Neutrophil (primary cell): ENCODE measurements around the gene GNG12.

Experiments used
- H3K27ac ChIP-seq: fragments of 200-600 bp; sonication (generic); 2 replicates; pipeline ENCODE4 v1.5.1; 2016; ENCODE audit warnings: mild to moderate bottlenecking, moderate library complexity
- H3K27me3 ChIP-seq: fragments of 200-600 bp; sonication (generic); 2 replicates; pipeline ENCODE4 v1.6.0; 2016; ENCODE audit warnings: mild to moderate bottlenecking
- H3K36me3 ChIP-seq: fragments of 200-600 bp; sonication (generic); 2 replicates; pipeline ENCODE4 v1.5.1; 2017
- H3K4me1 ChIP-seq, 2 experiments: fragments of 200-600 bp in 1 of 2; sonication (generic) in 1 of 2; 1 replicate in 1 of 2; 2 replicates in 1 of 2; pipeline versions ENCODE4 v1.5.1 to v1.6.1; 2013 to 2016; ENCODE audit warnings: low read depth in 1 of 2, low read length in 1 of 2, mild to moderate bottlenecking in 1 of 2, moderate library complexity in 1 of 2; ENCODE audit not compliant: control insufficient read depth in 1 of 2, insufficient read depth in 1 of 2
- H3K4me3 ChIP-seq, 2 experiments: fragments of 200-600 bp in 1 of 2; sonication (generic) in 1 of 2; 1 replicate in 1 of 2; 2 replicates in 1 of 2; pipeline ENCODE4 v1.5.1; 2013 to 2016; ENCODE audit warnings: low read depth in 1 of 2, low read length in 1 of 2, mild to moderate bottlenecking in 1 of 2, moderate library complexity in 1 of 2
- H3K9me3 ChIP-seq: fragments of 200-600 bp; sonication (generic); 2 replicates; pipeline ENCODE4 v1.5.1; 2016
- TF ChIP-seq, protein P1 (sequence below): fragments of 200-600 bp; sonication (generic); IDR thresholded peaks from 2 replicates; pipeline ENCODE4 v1.5.1; 2016; ENCODE audit warnings: antibody characterized with exemption

Gene GNG12

DNA sequence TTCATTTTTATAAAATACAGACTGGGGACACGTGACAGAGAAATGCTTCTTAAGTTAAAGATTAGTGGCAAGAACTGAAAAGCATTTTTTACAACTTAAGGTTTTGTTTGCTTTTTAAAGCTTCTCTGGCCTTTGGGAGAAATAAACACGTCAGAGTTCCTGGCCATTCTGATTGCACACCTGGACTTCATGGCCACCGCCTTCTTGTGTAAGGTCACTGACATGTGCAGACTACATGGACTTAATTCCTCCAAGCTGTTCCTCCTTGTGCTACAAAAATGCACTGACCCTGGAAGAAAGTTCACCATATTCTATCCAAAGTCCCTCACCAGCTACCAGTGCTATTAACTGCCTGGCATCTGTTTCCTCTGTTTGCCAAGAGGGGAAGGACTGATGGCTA is 92.1 kb downstream of the GNG12 start:
- Histone ChIP-seq H3K9me3 (no peaks in the 10 kb centered on the region), H3K27me3 (no peaks in the 10 kb centered on the region), H3K4me3 (no peak overlapping the region), H3K4me1 (peaks cover 9 to 15% of the 10 kb centered on the region in 2 experiments), H3K27ac (no peak overlapping the region), H3K36me3 (no peaks in the 10 kb centered on the region)
- TF ChIP-seq, protein P1, sequence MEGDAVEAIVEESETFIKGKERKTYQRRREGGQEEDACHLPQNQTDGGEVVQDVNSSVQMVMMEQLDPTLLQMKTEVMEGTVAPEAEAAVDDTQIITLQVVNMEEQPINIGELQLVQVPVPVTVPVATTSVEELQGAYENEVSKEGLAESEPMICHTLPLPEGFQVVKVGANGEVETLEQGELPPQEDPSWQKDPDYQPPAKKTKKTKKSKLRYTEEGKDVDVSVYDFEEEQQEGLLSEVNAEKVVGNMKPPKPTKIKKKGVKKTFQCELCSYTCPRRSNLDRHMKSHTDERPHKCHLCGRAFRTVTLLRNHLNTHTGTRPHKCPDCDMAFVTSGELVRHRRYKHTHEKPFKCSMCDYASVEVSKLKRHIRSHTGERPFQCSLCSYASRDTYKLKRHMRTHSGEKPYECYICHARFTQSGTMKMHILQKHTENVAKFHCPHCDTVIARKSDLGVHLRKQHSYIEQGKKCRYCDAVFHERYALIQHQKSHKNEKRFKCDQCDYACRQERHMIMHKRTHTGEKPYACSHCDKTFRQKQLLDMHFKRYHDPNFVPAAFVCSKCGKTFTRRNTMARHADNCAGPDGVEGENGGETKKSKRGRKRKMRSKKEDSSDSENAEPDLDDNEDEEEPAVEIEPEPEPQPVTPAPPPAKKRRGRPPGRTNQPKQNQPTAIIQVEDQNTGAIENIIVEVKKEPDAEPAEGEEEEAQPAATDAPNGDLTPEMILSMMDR = no peak

DNA sequence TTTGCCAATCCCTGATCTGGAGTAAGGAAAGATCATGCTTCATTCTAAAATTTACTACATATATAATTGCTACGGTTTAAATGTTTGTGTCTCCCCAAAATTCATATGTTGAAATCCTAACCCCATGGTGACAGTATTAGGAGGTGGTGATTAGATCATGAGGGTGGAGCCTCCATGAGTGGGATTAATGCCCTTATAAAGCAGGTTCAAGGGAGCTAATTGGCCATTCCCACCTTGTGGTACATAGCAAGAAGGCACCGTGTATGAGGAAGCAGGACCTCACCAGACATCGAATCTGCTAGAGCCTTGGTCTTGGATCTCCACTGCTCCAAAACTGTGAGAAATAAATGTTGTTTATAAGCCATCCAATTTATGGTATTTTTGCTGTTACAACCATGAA is 92.7 kb downstream of the GNG12 start:
- no peaks in the 10 kb centered on the region for H3K27me3 ChIP-seq
- H3K27ac ChIP-seq = no peak overlapping the region
- H3K9me3 ChIP-seq = no peaks in the 10 kb centered on the region
- no peaks in the 10 kb centered on the region for H3K36me3 ChIP-seq
- H3K4me1 ChIP-seq = peaks cover 14 to 20% of the 10 kb centered on the region in 2 experiments
- TF ChIP-seq, protein P1 = no peak
- no peak overlapping the region for H3K4me3 ChIP-seq

DNA sequence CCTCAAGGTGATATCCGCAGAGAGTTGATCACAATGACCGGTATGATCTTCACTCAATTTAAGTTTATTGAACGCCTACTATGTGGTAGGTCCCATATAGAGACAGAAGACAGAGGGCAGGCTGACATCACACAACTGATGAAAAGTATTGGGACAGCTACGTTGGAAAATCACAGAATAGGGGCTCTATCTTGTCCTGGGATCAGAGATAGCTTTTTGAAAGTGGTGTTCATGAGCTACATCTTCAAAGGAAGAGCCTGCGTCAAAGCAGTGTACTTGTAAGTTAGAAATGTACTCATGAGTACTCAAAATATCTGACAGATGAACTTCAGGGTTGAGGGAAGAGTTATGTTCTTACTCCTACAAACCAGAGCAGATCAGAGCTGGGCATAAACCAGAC is 93.9 kb downstream of the GNG12 start:
- H3K9me3 ChIP-seq = no peaks in the 10 kb centered on the region
- H3K4me3 ChIP-seq = no peak overlapping the region
- no peaks in the 10 kb centered on the region for H3K27me3 ChIP-seq
- TF ChIP-seq, protein P1 = no peak
- no peak overlapping the region for H3K27ac ChIP-seq
- H3K4me1 ChIP-seq = peaks cover 18 to 29% of the 10 kb centered on the region in 2 experiments
- no peaks in the 10 kb centered on the region for H3K36me3 ChIP-seq

DNA sequence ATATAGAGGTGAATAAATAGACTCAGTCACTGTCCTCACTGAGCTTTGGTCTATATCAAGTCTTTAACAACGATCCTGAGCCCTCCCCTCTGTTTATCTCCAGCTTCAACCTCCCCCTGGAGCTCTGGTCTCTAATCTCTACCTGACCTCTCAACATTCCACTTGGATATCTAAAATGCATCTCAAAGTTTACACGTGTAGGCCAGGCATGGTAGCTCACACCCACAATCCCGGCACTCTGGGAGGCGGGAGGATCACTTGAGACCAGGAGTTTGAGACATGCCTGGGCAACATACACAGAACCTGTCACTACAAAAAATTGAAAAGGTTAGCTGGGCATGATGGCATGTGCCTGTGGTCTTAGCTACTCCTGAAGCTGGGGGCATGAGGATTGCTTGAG is 94.9 kb downstream of the GNG12 start:
- Histone ChIP-seq H3K27me3 (no peaks in the 10 kb centered on the region), H3K27ac (no peak overlapping the region), H3K4me1 (peaks cover 28 to 38% of the 10 kb centered on the region in 2 experiments), H3K36me3 (no peaks in the 10 kb centered on the region), H3K9me3 (no peaks in the 10 kb centered on the region), H3K4me3 (no peak overlapping the region)
- TF ChIP-seq, protein P1 = no peak

DNA sequence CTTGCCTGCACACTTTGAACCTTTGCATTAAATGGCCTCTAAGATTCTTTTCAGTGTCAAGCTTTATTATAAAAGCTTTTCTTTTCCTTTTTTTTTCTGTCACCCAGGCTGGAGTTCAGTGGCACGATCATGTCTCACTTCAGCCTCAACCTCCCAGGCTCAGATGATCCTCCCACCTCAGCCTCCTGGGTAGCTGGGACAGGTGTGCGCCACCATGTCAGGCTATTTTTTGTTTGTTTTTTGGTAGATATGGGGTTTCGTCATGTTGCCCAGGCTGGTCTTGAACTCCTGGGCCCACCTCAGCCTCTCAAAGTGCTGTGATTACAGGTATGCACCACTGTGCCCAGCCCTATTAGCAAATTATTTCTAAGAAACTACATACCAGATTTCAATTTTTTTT is 95.4 kb downstream of the GNG12 start:
- H3K4me3 ChIP-seq = no peak overlapping the region
- no peaks in the 10 kb centered on the region for H3K9me3 ChIP-seq
- H3K27ac ChIP-seq = no peak overlapping the region
- TF ChIP-seq, protein P1 = no peak
- H3K4me1 ChIP-seq = peaks cover 31 to 43% of the 10 kb centered on the region in 2 experiments
- H3K36me3 ChIP-seq = no peaks in the 10 kb centered on the region
- no peaks in the 10 kb centered on the region for H3K27me3 ChIP-seq

DNA sequence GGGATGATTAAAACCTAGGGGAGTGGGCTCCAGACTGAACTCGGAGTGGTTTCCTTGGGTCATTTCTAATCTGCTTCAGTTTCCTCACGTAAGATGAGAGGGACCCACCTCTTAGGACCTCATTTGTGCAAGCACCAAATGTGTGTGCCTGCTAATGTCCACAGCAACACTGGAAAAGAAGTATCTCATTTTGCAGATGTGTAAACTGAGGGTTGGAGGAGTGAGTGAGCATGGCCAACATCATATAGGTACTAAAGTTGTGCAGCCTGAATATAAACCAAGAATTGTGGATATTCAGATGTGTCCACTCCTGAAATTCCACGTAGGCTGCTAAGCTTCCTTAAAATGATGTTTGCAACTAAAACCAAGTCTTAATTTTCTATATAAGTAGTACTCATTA is 96.5 kb downstream of the GNG12 start:
- peaks cover 34 to 47% of the 10 kb centered on the region in 2 experiments for H3K4me1 ChIP-seq
- H3K27ac ChIP-seq = peak overlapping the region; percentile 70
- no peaks in the 10 kb centered on the region for H3K27me3 ChIP-seq
- TF ChIP-seq, protein P1 = no peak
- no peak overlapping the region for H3K4me3 ChIP-seq
- H3K36me3 ChIP-seq = no peaks in the 10 kb centered on the region
- H3K9me3 ChIP-seq = no peaks in the 10 kb centered on the region
